Loucy (cell line): Measurements from ENCODE around the gene RALB.

Experiments
- H2AFZ ChIP-seq: fragments of 200-600 bp; sonication (generic); 2 replicates; pipeline ENCODE4 v1.6.0; 2016; ENCODE audit warnings: antibody characterized with exemption, mild to moderate bottlenecking, low read length, moderate library complexity
- H3F3A ChIP-seq: fragments of 200-600 bp; 2 replicates; pipeline ENCODE4 v1.6.0; 2016; ENCODE audit warnings: antibody characterized with exemption, low read depth, mild to moderate bottlenecking
- H3K27me3 ChIP-seq: fragments of 200-600 bp; sonication (generic); 2 replicates; pipeline ENCODE4 v1.6.1; 2014; ENCODE audit warnings: low read length, mild to moderate bottlenecking; ENCODE audit not compliant: insufficient read depth, poor library complexity, severe bottlenecking
- H3K36me3 ChIP-seq: fragments of 200-600 bp; sonication (generic); 2 replicates; pipeline ENCODE4 v1.6.1; 2016; ENCODE audit warnings: low read length; ENCODE audit not compliant: insufficient read depth
- H3K4me1 ChIP-seq: fragments of 200-600 bp; sonication (generic); 2 replicates; pipeline ENCODE4 v1.5.1; 2014; ENCODE audit warnings: low read length, mild to moderate bottlenecking; ENCODE audit not compliant: insufficient read depth, poor library complexity, severe bottlenecking
- H3K4me2 ChIP-seq: fragments of 200-600 bp; sonication (generic); 2 replicates; pipeline ENCODE4 v1.6.0; 2014; ENCODE audit warnings: antibody characterized with exemption, low read length, low read depth, mild to moderate bottlenecking; ENCODE audit not compliant: poor library complexity, severe bottlenecking
- H3K4me3 ChIP-seq: fragments of 200-600 bp; sonication (generic); 2 replicates; pipeline ENCODE4 v1.5.1; 2014; ENCODE audit warnings: low read length, mild to moderate bottlenecking, mixed read lengths; ENCODE audit not compliant: poor library complexity, severe bottlenecking
- H3K79me2 ChIP-seq: fragments of 200-600 bp; sonication (generic); 2 replicates; pipeline ENCODE4 v1.6.1; 2014; ENCODE audit warnings: low read length; ENCODE audit not compliant: insufficient read depth
- H3K9ac ChIP-seq: fragments of 200-600 bp; sonication (generic); 2 replicates; pipeline ENCODE4 v1.6.0; 2014; ENCODE audit warnings: mild to moderate bottlenecking, low read depth, low read length, moderate library complexity; ENCODE audit not compliant: poor library complexity, severe bottlenecking
- H3K9me2 ChIP-seq: fragments of 200-600 bp; sonication (generic); replicated peaks from 2 replicates; pipeline ENCODE4 v1.6.1; 2016; ENCODE audit warnings: low read depth, low read length, mixed read lengths
- H3K9me3 ChIP-seq: fragments of 200-600 bp; sonication (generic); 2 replicates; pipeline ENCODE4 v1.6.1; 2014; ENCODE audit warnings: mild to moderate bottlenecking, antibody characterized with exemption, low read length, low read depth; ENCODE audit not compliant: insufficient read depth
- H4K20me1 ChIP-seq: fragments of 200-600 bp; sonication (generic); 2 replicates; pipeline ENCODE4 v1.6.0; 2014; ENCODE audit warnings: antibody characterized with exemption, low read length, mild to moderate bottlenecking; ENCODE audit not compliant: insufficient read depth, poor library complexity, severe bottlenecking
- EZH2phosphoT487 ChIP-seq: fragments of 200-600 bp; IDR thresholded peaks from 2 replicates; pipeline ENCODE4 v1.6.1; 2018; ENCODE audit warnings: antibody characterized with exemption, mild to moderate bottlenecking, moderate library complexity, borderline replicate concordance
- TF ChIP-seq, protein P1 (sequence below): fragments of 200-600 bp; sonication (generic); conservative IDR thresholded peaks from 2 replicates; pipeline ENCODE4 v1.5.1; 2014; ENCODE audit warnings: mild to moderate bottlenecking, antibody characterized with exemption, low read length

The RALB gene

DNA sequence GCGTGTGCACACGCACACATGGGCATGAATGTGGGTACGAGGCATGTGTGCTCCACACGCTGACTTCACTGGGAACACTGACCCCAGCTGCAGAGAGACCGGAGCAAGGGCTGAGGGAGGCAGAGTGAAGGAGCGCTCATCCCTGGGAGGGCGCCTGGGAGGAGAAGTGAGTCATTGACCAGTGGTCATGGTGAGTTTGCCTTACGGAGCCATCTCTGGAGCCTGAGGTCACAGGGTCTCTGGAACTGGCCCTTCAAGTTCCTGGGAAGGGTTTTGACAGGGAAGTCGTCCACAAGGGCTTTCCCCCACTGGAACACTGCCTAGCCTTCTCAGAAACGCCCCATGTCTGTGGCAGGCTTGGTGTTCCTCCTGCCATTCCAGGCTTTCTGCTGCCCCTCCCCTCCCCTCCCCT lies 15.2 kb upstream of the RALB start:
- H3K4me3 ChIP-seq, result no peak overlapping the region
- no peaks in the 10 kb centered on the region for H3K9me3 ChIP-seq
- H4K20me1 ChIP-seq, result no peaks in the 10 kb centered on the region
- H3K4me2 ChIP-seq, result no peak overlapping the region
- no peak overlapping the region for H2AFZ ChIP-seq
- H3F3A ChIP-seq, result no peaks in the 10 kb centered on the region
- H3K27me3 ChIP-seq, result no peaks in the 10 kb centered on the region
- no peaks in the 10 kb centered on the region for H3K36me3 ChIP-seq
- H3K9ac ChIP-seq, result no peak overlapping the region
- no peaks in the 10 kb centered on the region for H3K4me1 ChIP-seq
- TF ChIP-seq, protein P1, sequence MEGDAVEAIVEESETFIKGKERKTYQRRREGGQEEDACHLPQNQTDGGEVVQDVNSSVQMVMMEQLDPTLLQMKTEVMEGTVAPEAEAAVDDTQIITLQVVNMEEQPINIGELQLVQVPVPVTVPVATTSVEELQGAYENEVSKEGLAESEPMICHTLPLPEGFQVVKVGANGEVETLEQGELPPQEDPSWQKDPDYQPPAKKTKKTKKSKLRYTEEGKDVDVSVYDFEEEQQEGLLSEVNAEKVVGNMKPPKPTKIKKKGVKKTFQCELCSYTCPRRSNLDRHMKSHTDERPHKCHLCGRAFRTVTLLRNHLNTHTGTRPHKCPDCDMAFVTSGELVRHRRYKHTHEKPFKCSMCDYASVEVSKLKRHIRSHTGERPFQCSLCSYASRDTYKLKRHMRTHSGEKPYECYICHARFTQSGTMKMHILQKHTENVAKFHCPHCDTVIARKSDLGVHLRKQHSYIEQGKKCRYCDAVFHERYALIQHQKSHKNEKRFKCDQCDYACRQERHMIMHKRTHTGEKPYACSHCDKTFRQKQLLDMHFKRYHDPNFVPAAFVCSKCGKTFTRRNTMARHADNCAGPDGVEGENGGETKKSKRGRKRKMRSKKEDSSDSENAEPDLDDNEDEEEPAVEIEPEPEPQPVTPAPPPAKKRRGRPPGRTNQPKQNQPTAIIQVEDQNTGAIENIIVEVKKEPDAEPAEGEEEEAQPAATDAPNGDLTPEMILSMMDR, result no peak
- no peak for TF ChIP-seq EZH2phosphoT487
- no peaks in the 10 kb centered on the region for H3K79me2 ChIP-seq
- H3K9me2 ChIP-seq, result no peaks in the 10 kb centered on the region

DNA sequence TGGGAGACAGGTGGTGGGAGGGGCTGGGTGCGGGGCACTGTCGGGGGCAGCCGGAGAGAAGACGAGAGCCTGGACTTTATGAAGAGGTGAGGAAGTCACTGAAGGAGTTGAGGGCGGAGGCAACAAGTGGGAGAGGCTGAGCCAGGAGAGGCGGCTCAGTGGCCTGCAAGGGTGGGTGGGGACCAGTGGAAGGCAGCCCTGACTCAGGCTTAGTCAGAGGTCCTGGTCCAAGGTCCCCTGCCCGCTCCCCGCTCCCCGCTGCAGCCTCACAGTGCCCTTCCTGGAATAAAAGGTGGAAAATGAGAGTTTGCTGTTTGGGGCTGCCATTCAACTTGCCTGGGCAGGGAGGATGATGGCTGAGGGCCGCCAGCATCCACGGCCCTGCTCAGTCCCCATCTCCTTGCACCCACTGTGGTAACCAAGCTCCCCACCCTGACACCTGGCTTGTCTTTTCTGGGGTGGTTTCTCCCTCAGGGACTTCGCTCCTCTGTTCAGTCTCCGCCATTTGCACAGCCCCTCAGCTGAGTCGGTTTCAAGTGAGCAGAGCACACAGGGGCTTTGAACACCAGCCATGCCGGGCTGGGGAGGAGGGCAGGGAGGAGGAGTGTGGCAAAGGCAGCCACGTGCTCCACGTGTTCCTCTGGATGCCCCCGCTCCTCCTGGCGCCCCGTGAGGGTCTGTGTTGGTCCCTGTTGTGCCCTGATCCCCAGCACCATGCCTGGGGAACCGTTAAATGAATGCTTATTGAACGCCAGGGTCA lies 13.7 kb upstream of the RALB start:
- Histone ChIP-seq H3K27me3 (no peaks in the 10 kb centered on the region), H3K9ac (no peak overlapping the region), H3K4me3 (no peak overlapping the region), H3K4me1 (no peaks in the 10 kb centered on the region), H3K9me2 (no peaks in the 10 kb centered on the region), H3K79me2 (no peaks in the 10 kb centered on the region), H4K20me1 (no peaks in the 10 kb centered on the region), H3K36me3 (no peaks in the 10 kb centered on the region), H3K4me2 (no peak overlapping the region), H3K9me3 (no peaks in the 10 kb centered on the region), H2AFZ (no peak overlapping the region), H3F3A (no peaks in the 10 kb centered on the region)
- TF ChIP-seq, protein P1, result no peak
- no peak for TF ChIP-seq EZH2phosphoT487

DNA sequence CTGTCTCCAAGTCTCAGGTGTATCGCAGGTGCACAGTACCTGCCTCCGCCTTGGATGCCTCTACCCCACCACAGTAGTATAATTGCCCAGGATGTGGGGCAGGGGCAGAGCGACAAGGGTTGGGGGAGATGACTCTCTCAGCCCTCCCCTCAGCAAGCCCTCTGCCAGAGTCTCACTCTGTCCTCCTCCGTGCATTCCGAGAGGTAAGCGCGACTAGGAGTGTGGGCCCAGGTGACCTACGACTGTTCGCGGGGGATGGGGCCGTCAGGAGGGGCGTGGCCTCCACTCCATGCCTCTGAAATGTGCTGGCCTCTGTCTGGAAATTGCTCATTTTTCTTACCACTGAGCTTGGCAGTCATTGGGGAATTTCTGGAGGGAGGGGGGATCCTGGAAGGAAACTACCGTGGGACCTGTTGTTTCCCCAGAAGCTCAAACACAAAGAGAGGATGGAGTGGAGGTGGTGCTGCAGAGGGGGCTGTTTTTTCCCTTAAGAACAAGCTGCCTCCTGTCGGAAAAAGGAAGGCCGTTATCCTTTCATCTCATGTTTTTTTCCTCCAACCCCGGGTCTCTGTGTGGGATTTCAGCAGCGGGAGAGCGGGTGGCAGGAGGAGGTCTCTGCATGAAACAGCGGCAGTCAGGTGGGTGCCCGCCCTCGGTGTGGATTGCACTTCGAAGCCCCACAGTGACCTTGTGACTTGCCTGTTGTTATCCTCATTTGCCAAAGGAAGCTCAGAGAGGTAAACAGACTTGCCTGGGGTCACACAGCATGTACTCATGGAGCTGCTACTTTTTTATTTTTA lies 13.0 kb upstream of the RALB start:
- Histone ChIP-seq H4K20me1 (no peaks in the 10 kb centered on the region), H3K4me2 (no peak overlapping the region), H3K4me1 (no peaks in the 10 kb centered on the region), H3K4me3 (no peak overlapping the region), H3K36me3 (no peaks in the 10 kb centered on the region), H3K9ac (no peak overlapping the region), H3K9me3 (no peaks in the 10 kb centered on the region), H3K79me2 (no peaks in the 10 kb centered on the region), H3F3A (no peaks in the 10 kb centered on the region), H3K27me3 (no peaks in the 10 kb centered on the region), H2AFZ (no peak overlapping the region), H3K9me2 (no peaks in the 10 kb centered on the region)
- no peak for TF ChIP-seq EZH2phosphoT487
- TF ChIP-seq, protein P1, result no peak
